ENCODE results near the gene PRODH2.
"Not testable (repeated sequence)": the region's sequence is repeated elsewhere in the genome, so short reads cannot be mapped to it uniquely, and the experiment has no call there.

The PRODH2 gene

DNA sequence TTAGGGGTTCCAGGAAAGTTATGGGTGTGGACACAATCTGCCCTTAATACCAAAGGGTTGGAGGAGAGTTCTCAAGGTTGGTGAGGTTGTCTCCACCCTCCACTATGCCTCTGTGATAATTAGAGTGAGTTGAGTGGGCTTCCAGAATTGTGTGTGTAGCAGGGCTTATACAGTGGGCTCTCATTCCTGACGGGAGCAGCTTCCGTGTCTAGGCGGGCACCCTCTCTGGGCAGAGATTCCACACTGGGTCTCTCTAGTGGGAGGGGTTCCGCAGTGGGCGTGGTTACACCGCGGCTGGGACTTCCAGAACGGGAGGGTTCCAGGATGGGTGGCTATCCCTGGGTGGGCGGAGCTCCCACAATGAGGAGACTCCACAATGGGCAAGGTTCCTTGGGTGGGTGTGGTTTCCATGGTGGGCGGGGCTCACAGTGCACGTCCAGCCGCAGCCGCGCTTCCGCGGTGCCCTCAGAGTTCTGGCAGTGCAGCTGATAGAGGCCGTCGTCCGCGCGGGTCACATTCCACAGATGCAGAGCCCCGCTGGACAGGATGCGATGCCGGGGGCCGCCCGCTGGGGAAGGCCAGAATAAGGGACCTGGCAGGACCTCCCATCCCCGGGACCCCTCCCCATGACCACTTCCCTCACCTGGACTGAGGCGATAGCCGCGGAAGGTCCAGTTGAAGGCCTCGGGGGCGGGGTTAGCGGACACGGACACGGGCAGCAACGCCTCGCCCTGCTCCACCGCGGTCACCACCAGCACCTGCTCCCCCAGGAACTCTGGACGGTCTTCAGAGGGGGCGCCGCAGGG is 31.2 kb upstream of the PRODH2 start:
- no peak for FAIRE-seq

DNA sequence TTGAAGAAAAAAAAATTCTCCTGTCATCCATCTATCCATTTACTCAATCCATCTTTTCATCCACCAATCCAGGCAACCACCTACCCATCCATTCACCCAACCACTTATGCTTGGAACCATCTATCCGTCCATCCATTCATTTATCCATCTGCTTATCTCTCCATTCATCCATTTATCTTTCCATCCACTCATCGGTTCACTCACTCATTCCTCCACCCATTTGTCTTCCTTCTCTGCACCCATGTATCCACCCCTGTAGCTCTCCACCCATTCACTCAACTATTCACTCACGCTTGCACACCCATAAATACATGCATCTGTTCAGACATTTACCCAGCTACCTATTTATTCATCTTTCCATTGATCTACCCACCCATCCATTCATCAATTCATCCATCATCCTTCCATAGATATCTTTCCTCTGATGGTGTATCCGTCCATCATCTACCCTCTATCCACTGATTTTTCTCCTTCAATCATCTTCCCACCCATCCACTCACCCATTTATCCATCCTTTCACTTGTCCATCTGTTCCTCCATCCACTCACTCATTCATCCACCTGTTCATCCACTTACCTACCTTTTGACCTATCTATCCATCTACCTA is 30.1 kb upstream of the PRODH2 start:
- no peak for FAIRE-seq

DNA sequence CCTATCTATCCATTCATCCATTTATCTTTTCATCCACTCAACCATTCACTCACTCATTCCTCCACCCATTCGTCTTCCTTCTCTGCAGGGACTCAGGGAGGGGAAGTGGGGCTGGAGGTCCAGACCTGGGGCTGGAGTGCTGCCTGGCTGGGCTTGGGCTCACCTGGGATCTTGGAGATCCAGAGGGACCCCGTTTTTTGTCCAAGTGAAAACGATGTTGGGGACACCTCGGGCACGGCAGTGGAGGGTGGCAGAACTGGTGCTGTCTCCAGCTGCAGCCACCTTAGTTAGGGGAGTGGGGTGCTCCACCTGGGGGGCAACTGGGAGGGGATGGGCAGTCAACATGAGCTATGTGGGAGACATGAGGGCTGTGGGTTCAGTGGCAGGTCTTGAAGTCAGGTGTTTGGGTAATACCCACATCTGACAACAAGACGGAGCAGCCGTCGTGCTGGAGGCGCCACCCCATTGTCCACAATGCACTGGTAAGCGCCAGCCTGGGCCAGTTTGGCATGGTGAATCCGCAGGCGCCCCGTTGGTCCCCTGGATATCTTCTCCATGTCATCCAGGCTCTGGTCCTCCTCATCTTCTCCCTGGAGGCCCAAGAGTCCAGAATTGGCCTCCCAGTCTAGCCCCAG is 29.4 kb upstream of the PRODH2 start:
- no peak for FAIRE-seq

DNA sequence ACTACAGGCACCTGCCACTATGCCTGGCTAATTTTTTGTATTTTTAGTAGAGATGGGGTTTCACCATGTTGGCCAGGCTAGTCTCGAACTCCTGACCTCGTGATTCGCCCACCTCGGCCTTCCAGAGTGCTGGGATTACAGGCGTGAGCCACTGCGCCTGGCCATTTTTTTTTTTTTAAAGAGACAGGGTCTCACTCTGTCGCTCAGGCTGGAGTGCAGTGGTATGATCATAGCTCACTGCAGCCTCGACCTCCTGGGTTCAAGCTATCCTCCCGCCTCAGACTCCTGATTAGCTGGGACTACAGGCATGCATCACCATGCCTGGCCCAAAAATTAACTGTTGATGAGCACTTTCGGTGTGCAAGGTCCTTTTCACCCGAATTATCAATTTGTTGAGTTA is 23.5 kb upstream of the PRODH2 start:
- not testable (repeated sequence) for FAIRE-seq

DNA sequence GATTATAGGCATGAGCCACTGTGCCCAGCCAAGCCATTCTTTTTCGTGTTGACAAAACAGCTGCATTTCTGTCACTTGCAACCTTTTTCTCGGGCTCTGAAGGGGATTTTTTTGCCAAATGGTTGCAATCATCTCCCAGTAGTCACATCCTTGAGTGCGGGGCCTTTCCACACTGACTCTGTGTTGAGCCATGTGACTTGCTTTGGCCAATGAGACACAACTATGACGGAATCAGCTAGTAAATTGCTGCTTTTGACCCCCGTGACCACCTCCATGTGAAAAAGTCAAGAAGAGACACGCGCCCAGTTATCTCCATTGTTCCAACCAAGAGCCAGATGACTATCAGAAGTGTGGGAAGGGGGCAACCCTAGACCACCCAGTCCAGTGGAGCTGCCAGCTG is 21.3 kb upstream of the PRODH2 start:
- no peak for FAIRE-seq

DNA sequence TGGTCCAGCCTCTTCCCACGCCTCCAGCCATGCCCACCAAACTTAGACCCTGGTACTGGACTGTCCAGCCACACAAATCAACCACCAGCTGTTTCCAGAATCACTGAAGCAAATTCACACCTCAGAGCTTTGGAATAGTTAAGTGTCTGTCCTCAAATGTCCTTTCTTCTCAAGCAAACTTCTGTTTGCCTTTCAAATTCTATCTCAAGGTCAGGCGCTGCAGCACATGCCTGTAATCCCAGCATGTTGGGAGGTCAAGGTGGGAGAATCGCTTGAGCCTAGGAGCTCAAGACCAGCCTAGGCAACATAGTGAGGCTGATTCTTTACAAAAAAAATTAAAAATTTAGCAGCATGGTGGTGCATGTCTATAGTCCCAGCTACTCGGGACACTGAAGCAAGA is 19.4 kb upstream of the PRODH2 start:
- FAIRE-seq, result no peak

DNA sequence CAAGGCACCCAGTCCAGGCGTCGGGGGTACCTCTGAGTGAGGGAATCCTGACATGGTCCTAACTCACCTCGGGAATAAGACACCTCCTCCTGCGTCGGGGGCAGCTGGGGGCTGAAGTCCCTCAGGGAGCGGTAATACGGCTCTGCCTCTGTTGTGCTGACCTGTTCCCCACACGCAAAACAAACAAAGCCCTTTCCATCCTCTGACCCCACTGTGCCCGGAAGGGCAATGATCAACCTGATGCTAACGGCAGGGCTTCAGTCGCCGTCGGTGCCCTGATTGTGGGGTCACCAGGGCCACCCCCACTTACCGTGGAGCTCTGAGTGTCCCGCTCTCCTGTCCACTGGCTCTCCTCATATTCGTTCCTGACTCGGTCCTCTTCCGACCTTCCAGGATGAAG is 18.3 kb upstream of the PRODH2 start:
- FAIRE-seq, result no peak

DNA sequence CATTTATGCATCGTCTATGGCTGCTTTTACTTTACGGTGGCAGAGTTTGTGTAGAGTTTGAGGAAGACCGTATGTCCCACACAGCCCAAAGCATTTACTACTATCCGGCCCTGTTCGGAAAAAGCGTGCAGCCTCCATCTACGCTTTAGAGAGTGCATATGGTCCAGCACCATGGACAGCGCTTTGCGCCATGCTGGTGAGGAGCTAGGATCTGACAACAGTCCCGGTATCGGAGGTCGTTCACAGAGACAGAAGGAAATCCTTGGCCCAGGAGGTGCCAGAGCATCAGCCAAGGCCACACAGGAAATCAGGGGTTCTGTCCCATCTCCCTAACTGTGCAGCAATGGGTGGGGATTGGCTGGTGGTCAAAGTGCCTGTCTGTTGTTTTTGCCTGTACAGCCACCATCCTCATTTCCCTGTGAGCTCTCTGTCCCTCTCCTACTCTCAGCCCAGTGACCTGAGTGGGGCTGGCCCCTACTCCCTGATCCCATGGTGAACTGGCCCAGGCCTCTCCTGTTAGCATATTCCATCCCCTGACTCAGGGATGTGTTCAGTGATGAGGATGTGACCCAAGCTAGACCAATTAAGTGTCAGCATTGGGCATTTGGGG is 16.2 kb upstream of the PRODH2 start:
- FAIRE-seq, result no peak

DNA sequence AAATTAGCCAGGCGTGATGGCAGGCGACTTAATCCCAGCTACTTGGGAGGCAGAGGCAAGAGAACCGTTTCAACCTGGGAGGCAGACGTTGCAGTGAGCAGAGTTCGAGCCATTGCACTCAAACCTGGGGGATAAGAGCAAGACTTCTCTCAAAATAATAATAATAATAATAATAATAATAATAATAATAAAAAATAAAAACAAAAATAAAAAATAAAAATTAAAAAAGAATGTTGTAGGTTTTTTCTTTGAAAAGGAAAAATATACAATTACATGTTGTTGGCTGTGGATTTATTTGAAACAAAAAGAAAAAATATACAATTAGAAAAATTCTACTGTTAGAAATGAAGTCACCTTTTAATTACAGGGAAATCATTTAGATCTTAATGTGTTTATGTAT is 11.5 kb upstream of the PRODH2 start:
- no peak for FAIRE-seq

DNA sequence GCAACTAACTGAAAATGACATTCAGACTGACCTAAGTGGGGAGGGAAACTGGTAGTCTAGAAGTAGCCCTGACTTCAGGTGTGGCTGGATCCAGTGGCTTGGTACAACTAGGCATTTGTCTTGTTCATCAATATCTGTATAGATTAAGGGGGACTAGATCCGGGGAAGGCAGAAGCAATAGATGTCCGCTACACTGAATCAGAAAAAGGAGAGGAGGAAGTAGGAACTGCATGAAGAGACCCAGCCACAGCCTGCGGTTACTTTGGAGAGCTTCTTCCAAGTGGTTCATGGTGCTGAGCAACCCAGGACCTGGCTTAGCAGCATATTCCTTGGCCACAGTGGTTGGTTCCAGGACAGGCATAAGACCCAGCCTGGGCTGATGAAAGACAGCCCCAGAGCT is 9.9 kb upstream of the PRODH2 start:
- FAIRE-seq, result no peak

DNA sequence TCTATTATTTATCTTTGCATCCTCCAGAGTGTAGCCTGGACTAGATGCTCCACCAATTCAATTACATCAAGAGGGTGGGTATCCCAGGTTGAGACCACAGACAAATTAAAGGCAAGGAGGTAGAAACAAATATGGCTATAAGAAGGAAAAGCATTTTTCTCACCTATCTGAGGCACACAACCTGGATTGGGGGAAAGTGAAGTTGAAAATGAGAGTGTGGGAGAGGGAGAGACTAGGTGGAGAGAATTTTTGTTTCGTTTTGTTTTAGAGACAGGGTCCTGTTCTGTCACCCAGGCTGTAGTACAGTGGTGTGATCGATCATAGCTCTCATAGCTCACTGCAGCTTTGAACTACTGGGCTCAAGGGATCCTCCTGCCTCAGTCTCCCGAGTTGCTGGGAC is 5.8 kb upstream of the PRODH2 start:
- no peak for FAIRE-seq

DNA sequence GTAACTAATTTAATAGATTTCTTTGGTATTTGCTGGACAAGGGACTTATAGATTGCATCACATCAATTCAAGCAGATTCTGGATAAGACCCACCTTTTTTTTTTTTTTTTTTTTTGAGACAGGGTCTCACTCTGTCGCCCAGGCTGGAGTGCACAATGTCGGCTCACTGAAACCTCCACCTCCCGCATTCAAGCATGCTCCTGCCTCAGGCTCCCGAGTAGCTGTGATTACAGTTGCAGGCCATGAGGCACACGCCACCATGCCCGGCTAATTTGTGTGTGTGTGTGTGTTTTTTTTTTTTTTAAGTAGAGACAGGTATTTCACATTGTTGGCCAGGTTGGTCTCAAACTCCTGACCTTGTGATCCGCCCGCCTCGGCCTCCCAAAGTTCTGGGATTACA is 4.2 kb upstream of the PRODH2 start:
- no peak for FAIRE-seq

DNA sequence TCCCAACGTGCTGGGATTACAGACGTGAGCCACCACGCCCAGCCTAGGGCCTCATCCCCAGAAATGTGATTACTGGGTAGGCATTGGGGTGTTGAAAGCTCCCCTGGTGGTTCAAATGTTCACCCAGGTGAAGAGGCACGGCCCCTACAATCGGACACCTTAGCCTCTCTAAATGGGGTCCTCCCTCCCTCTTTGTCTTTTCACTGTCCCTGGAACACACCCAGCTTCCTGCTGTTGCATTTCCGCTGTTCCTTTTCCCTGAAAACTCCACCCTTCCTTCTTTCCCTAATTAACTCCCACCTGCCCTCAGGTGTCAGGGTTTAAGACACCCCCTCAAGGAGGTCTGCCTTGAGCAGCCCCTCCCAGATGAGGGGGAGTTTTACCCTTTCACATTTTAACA is 3.6 kb upstream of the PRODH2 start:
- FAIRE-seq, result no peak

DNA sequence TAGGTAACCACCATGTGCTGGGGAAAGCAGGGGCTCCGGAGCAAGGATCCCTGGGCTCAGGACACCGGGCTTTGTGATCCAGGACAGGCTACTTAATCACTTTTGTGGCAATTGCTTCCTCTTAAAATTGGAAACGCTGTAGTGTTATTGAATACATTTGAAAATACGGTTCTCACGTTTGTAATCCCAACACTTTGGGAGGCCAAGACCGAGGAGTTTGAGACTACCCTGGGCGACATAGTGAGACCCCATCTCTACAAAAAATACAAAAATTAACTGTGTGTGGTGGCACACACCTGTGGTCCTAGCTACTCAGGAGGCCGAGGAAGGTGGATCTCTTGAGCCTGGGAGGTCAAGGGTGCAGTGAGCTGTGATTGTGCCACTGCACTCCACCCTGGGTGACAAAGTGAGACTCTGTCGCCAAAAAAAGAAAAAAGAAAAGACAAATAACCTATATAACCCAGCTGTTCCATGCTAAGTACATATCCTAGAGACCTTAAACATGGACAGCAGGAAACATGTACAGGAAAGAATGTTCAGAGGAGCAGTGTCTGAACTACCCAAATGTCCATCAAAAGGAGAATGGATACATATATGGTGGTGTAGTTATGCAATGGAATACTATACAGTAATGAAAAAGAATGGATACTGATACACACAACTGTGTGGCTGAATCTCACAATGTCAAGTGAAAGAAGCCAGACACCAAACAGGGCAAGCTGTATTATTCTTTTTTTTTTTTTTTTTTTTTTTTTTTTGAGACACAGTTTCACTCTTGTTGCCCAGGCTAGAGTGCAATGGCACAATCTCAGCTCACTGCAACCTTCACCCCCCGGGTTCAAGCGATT is 622 bp upstream of the PRODH2 start:
- no peak for FAIRE-seq

DNA sequence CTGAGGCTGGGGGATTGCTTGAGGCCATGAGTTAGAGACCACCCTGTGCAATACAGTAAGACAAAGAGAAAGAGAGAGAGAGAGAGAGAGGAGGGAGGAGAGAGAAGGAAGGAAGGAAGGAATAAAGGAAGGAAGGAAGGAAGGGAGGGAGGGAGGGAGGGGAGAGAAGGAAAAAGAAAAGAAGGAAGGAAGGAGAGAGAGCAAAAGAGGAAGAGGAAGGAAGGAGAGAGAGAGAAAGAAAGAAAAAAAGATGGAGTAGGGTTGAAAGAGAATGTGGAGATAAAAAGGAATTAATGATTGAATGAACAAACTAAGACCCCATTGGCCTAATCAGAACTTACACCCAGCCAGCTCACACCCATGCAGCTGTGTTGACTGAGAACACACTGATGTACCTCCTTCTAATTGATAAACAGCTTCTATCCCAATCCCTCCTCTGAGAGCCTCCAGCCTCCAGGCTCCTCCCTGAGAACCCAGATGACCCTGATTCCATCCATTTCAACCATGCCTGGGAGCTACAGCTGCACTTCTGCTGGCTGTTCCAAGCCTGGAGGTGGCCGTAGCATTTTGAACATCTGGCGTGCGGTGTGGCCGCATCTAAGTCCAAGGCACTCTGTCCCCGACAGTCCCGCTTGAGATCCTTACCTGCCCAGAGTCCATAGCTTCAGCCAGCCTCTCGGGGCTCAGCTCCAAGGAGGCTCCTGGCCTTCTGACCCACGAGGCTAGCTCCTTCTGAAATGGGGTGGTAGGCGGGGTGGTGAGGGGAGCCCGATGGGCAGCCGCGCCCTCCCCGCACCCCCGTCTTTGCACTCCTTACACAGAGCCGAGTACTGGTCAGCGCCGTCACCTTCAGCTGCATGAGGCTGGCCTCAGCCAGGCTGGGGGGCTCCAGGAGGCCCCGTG is 1.1 kb downstream of the PRODH2 start:
- no peak for FAIRE-seq

DNA sequence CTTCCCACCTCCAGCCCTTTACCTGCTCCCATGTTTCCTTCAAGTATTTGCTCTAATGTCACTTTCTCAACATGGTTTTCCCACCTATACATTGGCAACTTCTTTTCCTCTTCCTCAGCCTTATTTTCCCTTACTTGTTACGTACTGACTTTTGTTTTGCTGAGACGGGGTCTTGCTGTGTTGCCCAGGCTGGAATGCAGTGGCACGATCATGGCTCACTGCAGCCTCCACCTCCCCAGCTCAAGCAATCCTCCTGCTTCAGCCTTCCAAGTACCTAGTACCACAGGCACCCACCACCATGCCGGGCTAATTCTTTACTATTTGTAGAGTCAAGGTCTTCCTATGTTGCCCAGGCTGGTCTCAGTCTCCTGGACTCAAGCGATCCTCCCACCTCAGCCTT is 5.0 kb downstream of the PRODH2 start:
- FAIRE-seq, result no peak

DNA sequence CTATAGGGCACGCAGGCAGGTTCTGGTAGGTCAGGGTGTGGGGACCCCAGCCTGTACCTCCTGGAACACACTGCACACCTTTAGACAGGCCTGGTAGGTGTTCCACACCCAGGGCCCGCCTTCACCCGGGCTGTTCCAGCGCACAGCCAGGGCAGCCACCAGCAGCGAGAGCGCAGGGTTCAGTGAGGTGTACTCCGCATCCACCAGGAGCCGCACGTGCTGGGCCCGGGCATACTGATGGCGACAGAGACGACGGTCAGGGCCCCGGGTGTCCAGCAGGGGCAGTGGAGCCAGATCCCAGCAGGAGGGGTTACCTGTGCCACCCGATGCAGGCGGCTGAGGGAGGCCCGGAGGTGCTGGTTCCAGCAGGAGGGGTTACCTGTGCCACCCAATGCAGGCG is 6.0 kb downstream of the PRODH2 start:
- no peak for FAIRE-seq

DNA sequence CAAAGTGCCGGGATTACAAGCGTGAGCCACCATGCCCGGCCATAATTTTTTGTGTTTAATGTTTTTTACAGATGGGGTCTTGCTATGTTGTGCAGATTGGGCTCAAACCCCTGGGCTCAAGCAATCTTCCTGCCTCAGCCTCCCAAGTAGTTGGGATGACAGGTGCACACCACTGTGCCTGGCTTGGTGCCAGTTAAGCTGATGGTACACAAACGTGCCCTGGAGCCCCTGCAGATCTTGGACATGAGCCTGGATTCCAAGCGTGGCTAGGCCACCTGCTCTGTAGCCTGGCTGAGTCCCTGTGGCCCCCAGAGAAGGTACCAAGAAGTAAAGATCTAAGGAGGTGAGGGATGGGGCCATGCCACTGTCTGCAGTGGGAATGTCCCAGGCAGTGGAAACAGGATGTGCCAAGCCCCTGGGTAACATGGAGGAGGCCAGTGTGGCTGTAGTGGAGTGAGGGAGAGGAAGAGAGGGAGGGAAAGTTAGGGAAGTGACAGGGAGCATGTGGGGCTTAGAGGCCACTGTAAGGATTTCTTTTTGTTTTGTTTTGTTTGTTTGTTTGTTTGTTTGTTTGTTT is 7.0 kb downstream of the PRODH2 start:
- FAIRE-seq, result no peak

DNA sequence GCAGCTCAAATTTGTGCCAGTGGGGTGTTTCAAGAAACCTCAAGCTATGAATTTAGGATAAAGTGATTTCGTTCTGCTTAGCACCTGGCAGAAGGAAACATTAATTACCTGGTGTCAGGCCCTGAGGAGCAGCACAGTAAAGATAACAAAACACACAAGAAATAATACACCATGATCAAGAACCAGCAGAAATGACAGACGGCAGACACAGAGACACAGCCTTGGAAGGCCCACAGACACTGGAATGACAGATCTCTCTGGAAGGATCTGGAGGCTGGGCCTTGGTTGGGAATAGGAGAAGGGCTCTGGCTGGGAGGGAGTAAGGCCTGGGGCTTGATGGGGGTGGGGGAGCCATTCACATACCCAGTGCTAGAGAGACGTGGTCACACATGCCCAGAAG is 10.8 kb downstream of the PRODH2 start:
- no peak for FAIRE-seq

DNA sequence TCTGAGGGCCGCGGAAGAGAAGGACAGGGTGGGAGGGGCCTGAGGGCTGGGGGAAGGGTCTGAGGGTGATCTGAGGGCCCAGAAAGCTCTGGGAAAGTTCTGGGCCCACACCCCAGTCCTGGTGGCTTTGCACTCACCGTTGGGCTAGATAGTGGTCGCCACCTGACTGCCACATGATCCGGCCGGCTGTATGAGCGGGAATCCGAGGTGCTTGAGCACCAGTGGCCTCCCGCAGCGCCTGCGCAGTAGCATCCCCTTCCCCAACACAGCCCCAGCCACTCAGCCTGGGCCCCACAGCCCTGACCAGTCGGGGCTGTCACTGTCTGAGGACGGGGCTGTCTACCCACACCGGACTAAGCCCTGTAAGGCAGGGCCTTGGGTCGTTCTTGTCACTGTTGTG is 15.0 kb downstream of the PRODH2 start:
- FAIRE-seq, result no peak
